C4-2B (cell line): ENCODE results near the gene ABI1.
A peak's percentile ranks its signal among the peaks of the same experiment; 100 is the strongest.

Source experiments
- ZFX ChIP-seq: fragments of 450-650 bp; IDR thresholded peaks from 2 replicates; pipeline ENCODE4 v1.6.1; 2017
- TF ChIP-seq, protein P1 (sequence below): fragments of 450-650 bp; conservative IDR thresholded peaks from 2 replicates; pipeline ENCODE4 v1.5.1; 2017; ENCODE audit warnings: mild to moderate bottlenecking

GRCh38 chr10:26861205-26861998 is 644 bp upstream of the ABI1 start:
- TF ChIP-seq, protein P1, sequence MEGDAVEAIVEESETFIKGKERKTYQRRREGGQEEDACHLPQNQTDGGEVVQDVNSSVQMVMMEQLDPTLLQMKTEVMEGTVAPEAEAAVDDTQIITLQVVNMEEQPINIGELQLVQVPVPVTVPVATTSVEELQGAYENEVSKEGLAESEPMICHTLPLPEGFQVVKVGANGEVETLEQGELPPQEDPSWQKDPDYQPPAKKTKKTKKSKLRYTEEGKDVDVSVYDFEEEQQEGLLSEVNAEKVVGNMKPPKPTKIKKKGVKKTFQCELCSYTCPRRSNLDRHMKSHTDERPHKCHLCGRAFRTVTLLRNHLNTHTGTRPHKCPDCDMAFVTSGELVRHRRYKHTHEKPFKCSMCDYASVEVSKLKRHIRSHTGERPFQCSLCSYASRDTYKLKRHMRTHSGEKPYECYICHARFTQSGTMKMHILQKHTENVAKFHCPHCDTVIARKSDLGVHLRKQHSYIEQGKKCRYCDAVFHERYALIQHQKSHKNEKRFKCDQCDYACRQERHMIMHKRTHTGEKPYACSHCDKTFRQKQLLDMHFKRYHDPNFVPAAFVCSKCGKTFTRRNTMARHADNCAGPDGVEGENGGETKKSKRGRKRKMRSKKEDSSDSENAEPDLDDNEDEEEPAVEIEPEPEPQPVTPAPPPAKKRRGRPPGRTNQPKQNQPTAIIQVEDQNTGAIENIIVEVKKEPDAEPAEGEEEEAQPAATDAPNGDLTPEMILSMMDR = peak; percentile 93
- no peak for TF ChIP-seq ZFX
